ENCODE results near the gene CADPS. TPM values are rescaled to one million over a fixed set of nuclear protein-coding genes. Genes with fewer than 3 reads are reported as not detected.

The CADPS gene
- total and polyA plus RNA-seq, 4 donors: 0.13 to 3.6 (median 0.49) TPM

DNA sequence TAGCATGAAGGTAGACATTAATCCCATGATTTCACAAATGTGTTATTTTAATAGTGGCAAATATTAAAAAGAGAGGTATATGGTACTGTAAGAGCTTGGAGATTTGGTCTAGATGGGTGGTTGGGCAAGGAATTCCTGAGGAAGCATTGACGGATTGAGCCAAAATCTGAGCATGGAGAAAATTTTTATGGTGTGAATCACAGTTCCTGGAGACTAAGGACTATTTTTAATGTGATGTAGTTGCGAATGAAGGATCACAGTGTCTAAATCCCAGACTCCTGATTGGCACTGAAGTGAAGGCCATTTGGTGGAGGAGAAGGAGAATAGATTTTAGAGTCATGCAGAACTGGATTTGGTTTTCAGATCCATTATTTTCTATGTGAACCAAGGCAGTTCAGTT is 313.2 kb downstream of the CADPS start:
- Histone ChIP-seq H3K4me3 (no peak overlapping the region), H3K27ac (ENCODE audit: low read depth in 1 of 2, low read length in 1 of 2) (no peak overlapping the region), H3K9ac (ENCODE audit: insufficient read depth in 1 of 2, low read length in 2 of 2) (no peak overlapping the region), H3K4me1 (ENCODE audit: control insufficient read depth in 5 of 5, insufficient read depth in 5 of 5, low read length in 5 of 5) (peaks cover 0 to under 1% (median 0%) of the 10 kb centered on the region in 5 donors), H3K9me3 (ENCODE audit: control insufficient read depth in 4 of 4, insufficient read depth in 3 of 4, low read length in 3 of 4) (no peaks in the 10 kb centered on the region), H3K27me3 (ENCODE audit: control insufficient read depth in 3 of 3, insufficient read depth in 3 of 3, low read length in 2 of 3) (peaks cover 0 to 3% (median 2%) of the 10 kb centered on the region in 3 donors), H3K36me3 (ENCODE audit: control insufficient read depth in 4 of 4, insufficient read depth in 4 of 4, low read length in 4 of 4) (no peaks in the 10 kb centered on the region)
- no peak for ATAC-seq (ENCODE audit: insufficient read depth, low FRiP score)
- TF ChIP-seq, protein P1, sequence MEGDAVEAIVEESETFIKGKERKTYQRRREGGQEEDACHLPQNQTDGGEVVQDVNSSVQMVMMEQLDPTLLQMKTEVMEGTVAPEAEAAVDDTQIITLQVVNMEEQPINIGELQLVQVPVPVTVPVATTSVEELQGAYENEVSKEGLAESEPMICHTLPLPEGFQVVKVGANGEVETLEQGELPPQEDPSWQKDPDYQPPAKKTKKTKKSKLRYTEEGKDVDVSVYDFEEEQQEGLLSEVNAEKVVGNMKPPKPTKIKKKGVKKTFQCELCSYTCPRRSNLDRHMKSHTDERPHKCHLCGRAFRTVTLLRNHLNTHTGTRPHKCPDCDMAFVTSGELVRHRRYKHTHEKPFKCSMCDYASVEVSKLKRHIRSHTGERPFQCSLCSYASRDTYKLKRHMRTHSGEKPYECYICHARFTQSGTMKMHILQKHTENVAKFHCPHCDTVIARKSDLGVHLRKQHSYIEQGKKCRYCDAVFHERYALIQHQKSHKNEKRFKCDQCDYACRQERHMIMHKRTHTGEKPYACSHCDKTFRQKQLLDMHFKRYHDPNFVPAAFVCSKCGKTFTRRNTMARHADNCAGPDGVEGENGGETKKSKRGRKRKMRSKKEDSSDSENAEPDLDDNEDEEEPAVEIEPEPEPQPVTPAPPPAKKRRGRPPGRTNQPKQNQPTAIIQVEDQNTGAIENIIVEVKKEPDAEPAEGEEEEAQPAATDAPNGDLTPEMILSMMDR (IDR thresholded peaks at IDR 0.05; ENCODE audit: control extremely low read depth, extremely low read depth): no peak
- no peak for DNase-seq
- 57 to 79% methylated on average over 2 of the region's 2 CpGs for WGBS, 2 donors

DNA sequence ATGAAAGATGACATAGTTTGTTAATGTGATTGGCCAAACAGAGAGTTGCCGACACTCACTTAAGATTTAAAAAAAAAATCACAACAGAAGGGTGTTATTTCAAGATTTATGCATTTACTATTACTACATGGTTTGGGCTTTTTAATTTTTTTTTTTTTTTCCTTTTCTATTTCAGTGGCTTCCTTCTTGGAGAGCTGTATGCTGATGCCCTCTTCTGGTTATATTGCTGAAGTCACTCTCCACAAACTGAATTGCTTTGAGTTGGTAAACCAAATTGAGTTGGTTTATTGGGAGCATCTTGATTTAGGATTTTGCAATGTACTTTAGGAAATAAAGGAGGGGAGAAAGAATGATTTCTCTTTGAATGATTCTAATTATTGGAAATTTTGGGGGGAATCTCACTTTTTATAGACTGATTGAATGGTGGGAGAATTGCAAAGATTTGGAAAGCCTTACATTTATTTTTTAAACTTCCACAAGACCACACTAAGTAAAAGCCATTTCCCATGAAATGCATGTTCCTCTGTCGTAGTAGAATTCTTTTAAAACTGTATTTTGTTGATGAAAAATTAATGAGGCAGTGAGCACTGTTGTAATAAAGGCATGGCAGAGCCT is 315.3 kb downstream of the CADPS start:
- Histone ChIP-seq H3K27me3 (ENCODE audit: control insufficient read depth in 3 of 3, insufficient read depth in 3 of 3, low read length in 2 of 3) (peaks cover 0 to 3% (median 2%) of the 10 kb centered on the region in 3 donors), H3K36me3 (ENCODE audit: control insufficient read depth in 4 of 4, insufficient read depth in 4 of 4, low read length in 4 of 4) (no peaks in the 10 kb centered on the region), H3K9me3 (ENCODE audit: control insufficient read depth in 4 of 4, insufficient read depth in 3 of 4, low read length in 3 of 4) (no peaks in the 10 kb centered on the region), H3K4me3 (no peak overlapping the region), H3K27ac (ENCODE audit: low read depth in 1 of 2, low read length in 1 of 2) (no peak overlapping the region), H3K4me1 (ENCODE audit: control insufficient read depth in 5 of 5, insufficient read depth in 5 of 5, low read length in 5 of 5) (no peaks in the 10 kb centered on the region), H3K9ac (ENCODE audit: insufficient read depth in 1 of 2, low read length in 2 of 2) (no peak overlapping the region)
- ATAC-seq (ENCODE audit: insufficient read depth, low FRiP score) (no peak), DNase-seq (peak in 2 of 3 donors; percentile 25 to 56)
- WGBS, 2 donors: 23 to 36% methylated on average over 2 of the region's 2 CpGs
- TF ChIP-seq, protein P1 (IDR thresholded peaks at IDR 0.05; ENCODE audit: control extremely low read depth, extremely low read depth): no peak

DNA sequence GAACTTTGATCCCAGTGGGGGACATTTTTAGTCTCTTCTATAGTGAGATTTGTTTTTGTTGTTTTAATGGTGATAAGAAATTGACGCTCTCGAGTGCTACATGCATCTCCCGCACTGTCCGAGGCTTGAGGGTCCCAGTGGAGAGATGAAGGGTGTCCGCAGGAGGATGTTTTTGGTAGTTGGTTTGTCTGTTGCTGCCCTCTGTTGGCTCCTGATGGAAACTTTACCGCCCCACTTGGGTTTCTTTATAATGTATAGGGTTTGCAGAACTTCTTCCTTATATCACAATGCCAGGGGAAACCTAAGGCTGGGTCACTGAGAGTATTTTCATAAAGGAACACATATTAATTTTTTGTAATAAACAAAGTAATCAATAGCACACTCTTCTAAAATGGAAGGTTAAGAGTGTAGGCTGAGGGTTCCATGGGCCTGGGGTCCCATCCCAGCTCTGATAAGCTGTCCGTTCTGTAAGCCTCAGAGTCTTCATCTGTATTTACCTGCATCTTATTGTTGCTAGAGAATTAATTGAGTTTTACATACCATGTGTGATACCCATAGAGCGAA is 316.6 kb downstream of the CADPS start:
- Histone ChIP-seq H3K27me3 (ENCODE audit: control insufficient read depth in 3 of 3, insufficient read depth in 3 of 3, low read length in 2 of 3) (peaks cover 0 to 3% (median 2%) of the 10 kb centered on the region in 3 donors), H3K9ac (ENCODE audit: insufficient read depth in 1 of 2, low read length in 2 of 2) (no peak overlapping the region), H3K27ac (ENCODE audit: low read depth in 1 of 2, low read length in 1 of 2) (no peak overlapping the region), H3K4me1 (ENCODE audit: control insufficient read depth in 5 of 5, insufficient read depth in 5 of 5, low read length in 5 of 5) (no peaks in the 10 kb centered on the region), H3K9me3 (ENCODE audit: control insufficient read depth in 4 of 4, insufficient read depth in 3 of 4, low read length in 3 of 4) (no peaks in the 10 kb centered on the region), H3K36me3 (ENCODE audit: control insufficient read depth in 4 of 4, insufficient read depth in 4 of 4, low read length in 4 of 4) (no peaks in the 10 kb centered on the region), H3K4me3 (no peak overlapping the region)
- TF ChIP-seq, protein P1 (IDR thresholded peaks at IDR 0.05; ENCODE audit: control extremely low read depth, extremely low read depth): no peak
- 29% methylated on average over 8 of the region's 8 CpGs for WGBS, 2 donors
- ATAC-seq (ENCODE audit: insufficient read depth, low FRiP score) (no peak), DNase-seq (peak; percentile 25 to 57 (median 45))

Measured in lung (tissue), 12 donors.